B cell (primary cell): ENCODE data around the gene RSPH6A. TPM values are rescaled to one million over a fixed set of nuclear protein-coding genes. Genes with fewer than 3 reads are reported as not detected.

Experiments used
- ATAC-seq: fragments of 200-7000 bp; cut with Tn5 transposase; one replicate; pipeline ENCODE4 v1.10.0; 2021; ENCODE audit warnings: low read depth, mild to moderate bottlenecking, moderate number of reproducible peaks, moderate library complexity
- CTCF ChIA-PET: fragments of 350-600 bp; sonication (Branson Sonifier 250); formaldehyde crosslinking; loops from one replicate; lab custom pipeline; 2021; ENCODE audit warnings: antibody characterized with exemption, inconsistent platforms; lab: Charles Lee
- POLR2A ChIA-PET: fragments of 350-600 bp; sonication (Branson Sonifier 250); formaldehyde crosslinking; loops from one replicate; lab custom pipeline; 2021; ENCODE audit warnings: antibody characterized with exemption; lab: Charles Lee
- DNase-seq: peaks from one replicate; pipeline ENCODE4 v3.0.0; 2013
- H2AFZ ChIP-seq: 2 replicates; pipeline ENCODE4 v1.6.1; 2012; ENCODE audit warnings: mild to moderate bottlenecking, low read depth, low read length; ENCODE audit not compliant: insufficient read depth, poor library complexity, severe bottlenecking
- H3K27ac ChIP-seq, 2 donors: 1 replicate in 1 of 2; 2 replicates in 1 of 2; pipeline ENCODE4 v1.5.1; 2012 to 2013; ENCODE audit warnings: low read length in 2 of 2, mild to moderate bottlenecking in 2 of 2, moderate library complexity in 1 of 2
- H3K27me3 ChIP-seq, 4 experiments: fragments of 200-600 bp in 1 of 4; sonication (generic) in 1 of 4; replicated peaks in 1 of 4; 1 replicate in 2 of 4; 2 replicates in 2 of 4; pipeline versions ENCODE4 v1.6.1 to v1.7.0; 2013 to 2016; ENCODE audit warnings: low read length in 3 of 4, mild to moderate bottlenecking in 2 of 4, mixed read lengths in 1 of 4, moderate library complexity in 1 of 4; ENCODE audit not compliant: insufficient read depth in 4 of 4, control insufficient read depth in 3 of 4; ENCODE audit errors: control extremely low read depth in 1 of 4
- H3K36me3 ChIP-seq, 2 experiments: replicated peaks in 1 of 2; 1 replicate in 1 of 2; 2 replicates in 1 of 2; pipeline versions ENCODE4 v1.6.1 to v1.7.1; 2013; ENCODE audit warnings: low read length in 1 of 2; ENCODE audit not compliant: insufficient read depth in 2 of 2, control insufficient read depth in 1 of 2; ENCODE audit errors: control extremely low read depth in 1 of 2, extremely low read depth in 1 of 2
- H3K4me1 ChIP-seq, 2 donors: fragments of 200-600 bp in 1 of 2; sonication (generic) in 1 of 2; 1 replicate in 1 of 2; 2 replicates in 1 of 2; pipeline versions ENCODE4 v1.5.1 to v1.6.1; 2013 to 2017; ENCODE audit warnings: low read length in 2 of 2; ENCODE audit not compliant: control insufficient read depth in 2 of 2, insufficient read depth in 2 of 2
- H3K4me2 ChIP-seq: replicated peaks from 2 replicates; pipeline ENCODE3; 2012; ENCODE audit warnings: mild to moderate bottlenecking, low read depth, low read length; ENCODE audit not compliant: poor library complexity, severe bottlenecking
- H3K4me3 ChIP-seq, 5 experiments: fragments of 200-600 bp in 1 of 5; sonication (generic) in 1 of 5; 1 replicate in 3 of 5; 2 replicates in 2 of 5; pipeline versions ENCODE4 v1.5.1 to v1.7.0; 2011 to 2016; ENCODE audit warnings: low read length in 4 of 5, mild to moderate bottlenecking in 4 of 5, low read depth in 2 of 5, control low read depth in 1 of 5, moderate library complexity in 1 of 5; ENCODE audit not compliant: insufficient read depth in 1 of 5; ENCODE audit errors: control extremely low read depth in 1 of 5, extremely low read depth in 1 of 5
- H3K79me2 ChIP-seq: fragments of 200-600 bp; sonication (generic); one replicate; pipeline ENCODE4 v1.6.0; 2016; ENCODE audit warnings: low read length; ENCODE audit not compliant: control insufficient read depth, insufficient read depth
- H3K9ac ChIP-seq: fragments of 200-600 bp; sonication (generic); 2 replicates; pipeline ENCODE4 v1.6.1; 2017; ENCODE audit warnings: mild to moderate bottlenecking, low read length, moderate library complexity
- H3K9me3 ChIP-seq, 3 donors: one replicate each; pipeline versions ENCODE4 v1.6.1 to v1.7.1; 2013; ENCODE audit warnings: low read length in 2 of 3; ENCODE audit not compliant: control insufficient read depth in 2 of 3, insufficient read depth in 1 of 3; ENCODE audit errors: control extremely low read depth in 1 of 3
- H4K20me1 ChIP-seq: 2 replicates; pipeline ENCODE4 v1.6.0; 2012; ENCODE audit warnings: mild to moderate bottlenecking, low read length; ENCODE audit not compliant: insufficient read depth, control insufficient read depth, poor library complexity, severe bottlenecking
- H3K27ac Mint-ChIP-seq: one replicate; pipeline ENCODE4 v1.8.0; 2021; ENCODE audit warnings: mixed read lengths
- H3K27me3 Mint-ChIP-seq: one replicate; pipeline ENCODE4 v1.8.0; 2021; ENCODE audit warnings: mixed read lengths
- H3K4me1 Mint-ChIP-seq: one replicate; pipeline ENCODE4 v1.8.0; 2021; ENCODE audit warnings: mixed read lengths
- H3K4me3 Mint-ChIP-seq: one replicate; pipeline ENCODE4 v1.8.0; 2021; ENCODE audit warnings: mixed read lengths
- H3K9me3 Mint-ChIP-seq: one replicate; pipeline ENCODE4 v1.8.0; 2022; ENCODE audit warnings: mixed read lengths; ENCODE audit not compliant: insufficient read depth
- CTCF ChIP-seq: fragments of 200-600 bp; IDR thresholded peaks from one replicate; pipeline ENCODE4 v1.8.0; 2022; ENCODE audit warnings: antibody characterized with exemption, mild to moderate bottlenecking
- EZH2 ChIP-seq: IDR thresholded peaks from 2 replicates; pipeline ENCODE4 v1.6.1; 2012; ENCODE audit warnings: borderline replicate concordance, low read depth, mild to moderate bottlenecking, moderate library complexity, low read length; ENCODE audit not compliant: insufficient read depth, poor library complexity, severe bottlenecking
- WGBS: methylation state at CpG from one replicate; pipeline ENCODE4 v1.1.5; 2013; ENCODE audit warnings: missing lambda C conversion rate; ENCODE audit not compliant: insufficient coverage; 5-methylcytosine and 5-hydroxymethylcytosine counted together
- intact Hi-C: fragments of 100-400 bp; cut with micrococcal nuclease; formaldehyde crosslinking; loops from one replicate; pipeline ENCODE4 v1.10.0; 2022
- polyA plus RNA-seq: library from polyadenylated mRNA; depleted of rRNA; stranded (reverse); fragments of >200 nt; gene quantifications from 2 replicates; pipeline ENCODE4 v1.2.3, GENCODE V29; 2012
- total RNA-seq, 2 donors: library from RNA; stranded (reverse); fragments of 120-200 nt in 1 of 2; gene quantifications; 1 replicate in 1 of 2; 2 replicates in 1 of 2; pipeline versions ENCODE4 v1.2.3 to v1.2.4, GENCODE V29; 2013 to 2022

Gene RSPH6A
- total and polyA plus RNA-seq, 2 donors (not counting 1 experiment from before 2014, with no cell fraction given): 0.03 to 0.62 TPM

GRCh38 chr19:45816236-45817009 is 1.3 kb upstream of the RSPH6A start:
- 94% methylated on average over 10 of the region's 18 CpGs for WGBS
- no peak overlapping the region for H3K27ac Mint-ChIP-seq

More at GRCh38 chr19:45816236-45817009, 1.3 kb upstream of the RSPH6A start:
- no peak overlapping the region for H3K4me3 ChIP-seq
- no peaks in the 10 kb centered on the region for H3K9me3 ChIP-seq
- ATAC-seq (no peak), DNase-seq (peak; percentile 40)
- peaks cover 19 to 23% of the 10 kb centered on the region in 2 donors for H3K4me1 ChIP-seq
- no peak overlapping the region for H3K9ac ChIP-seq
- H2AFZ ChIP-seq: peak overlapping the region; percentile 46
- ChIA-PET CTCF (interaction anchor here (0.5 to 2.2 kb wide), 25 partner anchors 10 to 1128 kb away, joined by 3 to 23 read pairs (median 4); partner anchors contain the start of genes DMWD, IRF2BP1, SIX5 and SYMPK), POLR2A (interaction anchor here (0.7 kb wide), 2 partner anchors 65 to 76 kb away, joined by 5 to 6 read pairs; no protein-coding TSS in a partner anchor)
- Mint-ChIP-seq H3K9me3 (no peaks in the 10 kb centered on the region), H3K4me1 (peaks cover 11% of the 10 kb centered on the region), H3K27me3 (peaks cover 3% of the 10 kb centered on the region), H3K4me3 (no peak overlapping the region)
- H3K36me3 ChIP-seq: peaks cover 0 to 16% of the 10 kb centered on the region in 2 experiments
- no peak overlapping the region for H3K27ac ChIP-seq
- intact Hi-C loops: loop anchor here (1.0 to 2.0 kb wide), 5 partner anchors 24 to 200 kb away; partner anchors contain the start of genes DMWD and SYMPK
- no peaks in the 10 kb centered on the region for H3K79me2 ChIP-seq
- no peak for TF ChIP-seq EZH2
- TF ChIP-seq CTCF: no peak
- H3K27me3 ChIP-seq: peaks cover 0 to 6% (median 2%) of the 10 kb centered on the region in 4 experiments
- H4K20me1 ChIP-seq: peaks cover 14% of the 10 kb centered on the region
- H3K4me2 ChIP-seq: peak overlapping the region; percentile 78
